H9 (cell line): ENCODE measurements around the gene PANX2. TPM values are rescaled to one million over a fixed set of nuclear protein-coding genes. Genes with fewer than 3 reads are reported as not detected.

Experiments used
- DNase-seq: peaks from one replicate; pipeline ENCODE4 v3.0.0-alpha.2; 2017
- H2AFZ ChIP-seq: one replicate; pipeline ENCODE4 v1.6.1; 2013; ENCODE audit warnings: mild to moderate bottlenecking, low read length, control low read depth, moderate library complexity
- H2AK5ac ChIP-seq: 2 replicates; pipeline ENCODE4 v1.6.1; 2013; ENCODE audit warnings: low read length, control low read depth, mixed read lengths; ENCODE audit not compliant: insufficient read length
- H2BK120ac ChIP-seq: one replicate; pipeline ENCODE4 v1.6.1; 2013; ENCODE audit warnings: low read depth, mild to moderate bottlenecking, low read length, control low read depth, inconsistent platforms; ENCODE audit not compliant: poor library complexity, severe bottlenecking
- H2BK12ac ChIP-seq: 2 replicates; pipeline ENCODE4 v1.6.1; 2013; ENCODE audit warnings: low read length, control low read depth, mixed read lengths, low read depth; ENCODE audit not compliant: insufficient read length
- H2BK15ac ChIP-seq: 2 replicates; pipeline ENCODE4 v1.6.1; 2013; ENCODE audit warnings: low read depth, low read length, control low read depth
- H2BK20ac ChIP-seq: one replicate; pipeline ENCODE4 v1.6.1; 2013; ENCODE audit warnings: low read depth, mild to moderate bottlenecking, low read length, control low read depth, inconsistent platforms; ENCODE audit not compliant: poor library complexity, severe bottlenecking
- H2BK5ac ChIP-seq: 2 replicates; pipeline ENCODE4 v1.6.1; 2013; ENCODE audit warnings: low read length, control low read depth, mixed read lengths; ENCODE audit not compliant: insufficient read length
- H3K14ac ChIP-seq: 2 replicates; pipeline ENCODE4 v1.6.1; 2013; ENCODE audit warnings: low read length, control low read depth; ENCODE audit not compliant: insufficient read depth
- H3K18ac ChIP-seq: 2 replicates; pipeline ENCODE4 v1.6.1; 2013; ENCODE audit warnings: low read depth, mild to moderate bottlenecking, mixed read lengths, low read length, control low read depth; ENCODE audit not compliant: insufficient read length
- H3K23ac ChIP-seq: 2 replicates; pipeline ENCODE4 v1.6.1; 2013; ENCODE audit warnings: low read length, control low read depth, mixed read lengths, low read depth; ENCODE audit not compliant: insufficient read length
- H3K23me2 ChIP-seq: 2 replicates; pipeline ENCODE4 v1.6.1; 2013; ENCODE audit warnings: low read depth, mild to moderate bottlenecking, mixed read lengths, low read length, control low read depth; ENCODE audit not compliant: insufficient read length, poor library complexity, severe bottlenecking
- H3K27ac ChIP-seq: 2 replicates; pipeline ENCODE4 v1.5.1; 2013; ENCODE audit warnings: low read length, control low read depth, mixed read lengths, low read depth; ENCODE audit not compliant: insufficient read length
- H3K27me3 ChIP-seq: 2 replicates; pipeline ENCODE4 v1.6.1; 2013; ENCODE audit warnings: low read length, control low read depth, inconsistent platforms; ENCODE audit not compliant: insufficient read depth
- H3K4ac ChIP-seq: 2 replicates; pipeline ENCODE4 v1.6.1; 2013; ENCODE audit warnings: low read depth, mild to moderate bottlenecking, control low read depth, inconsistent platforms, low read length, moderate library complexity
- H3K4me1 ChIP-seq: 2 replicates; pipeline ENCODE4 v1.6.1; 2013; ENCODE audit warnings: low read length, control low read depth, inconsistent platforms; ENCODE audit not compliant: insufficient read depth
- H3K4me2 ChIP-seq: 2 replicates; pipeline ENCODE4 v1.6.1; 2013; ENCODE audit warnings: low read length, control low read depth, mixed read lengths; ENCODE audit not compliant: insufficient read length, insufficient read depth
- H3K56ac ChIP-seq: 2 replicates; pipeline ENCODE4 v1.6.1; 2013; ENCODE audit warnings: low read depth, mild to moderate bottlenecking, mixed read lengths, low read length, control low read depth; ENCODE audit not compliant: insufficient read length
- H3K79me1 ChIP-seq: 2 replicates; pipeline ENCODE4 v1.6.1; 2013; ENCODE audit warnings: low read depth, mild to moderate bottlenecking, moderate library complexity, low read length, control low read depth, inconsistent platforms; ENCODE audit not compliant: insufficient read depth, poor library complexity, severe bottlenecking
- H3K79me2 ChIP-seq: 2 replicates; pipeline ENCODE4 v1.6.1; 2013; ENCODE audit warnings: low read length, control low read depth, inconsistent platforms; ENCODE audit not compliant: insufficient read depth
- H3K9ac ChIP-seq: 2 replicates; pipeline ENCODE4 v1.6.1; 2013; ENCODE audit warnings: low read length, control low read depth, mixed read lengths; ENCODE audit not compliant: insufficient read length; ENCODE audit errors: extremely low read depth
- H3K9me3 ChIP-seq: one replicate; pipeline ENCODE4 v1.6.1; 2013; ENCODE audit warnings: low read depth, low read length, inconsistent platforms; ENCODE audit not compliant: control insufficient read depth
- H3T11ph ChIP-seq: one replicate; pipeline ENCODE4 v1.6.1; 2013; ENCODE audit warnings: mild to moderate bottlenecking, low read length, control low read depth, inconsistent platforms
- H4K20me1 ChIP-seq: one replicate; pipeline ENCODE4 v1.6.1; 2013; ENCODE audit not compliant: control insufficient read depth, insufficient read length, insufficient read depth
- H4K5ac ChIP-seq: 2 replicates; pipeline ENCODE4 v1.6.1; 2013; ENCODE audit warnings: low read depth, mild to moderate bottlenecking, mixed read lengths, low read length, control low read depth; ENCODE audit not compliant: insufficient read length
- H4K8ac ChIP-seq: replicated peaks from 2 replicates; pipeline ENCODE4 v1.6.1; 2013; ENCODE audit warnings: low read length, control low read depth, mixed read lengths, low read depth; ENCODE audit not compliant: insufficient read length
- H4K91ac ChIP-seq: 2 replicates; pipeline ENCODE4 v1.6.1; 2013; ENCODE audit warnings: low read depth, mild to moderate bottlenecking, moderate library complexity, mixed read lengths, low read length, control low read depth; ENCODE audit not compliant: insufficient read length
- H3K27ac Mint-ChIP-seq, 3 experiments: 2 replicates in 2 of 3; 3 replicates in 1 of 3; pipeline ENCODE4 v1.8.0; 2020 to 2021; ENCODE audit warnings: mixed read lengths in 3 of 3, mild to moderate bottlenecking in 1 of 3, moderate library complexity in 1 of 3
- H3K27me3 Mint-ChIP-seq: 2 replicates; pipeline ENCODE4 v1.8.0; 2021; ENCODE audit warnings: low read depth, mild to moderate bottlenecking, moderate library complexity, mixed read lengths
- H3K36me3 Mint-ChIP-seq, 3 experiments: 2 replicates in 2 of 3; 3 replicates in 1 of 3; pipeline ENCODE4 v1.8.0; 2020 to 2021; ENCODE audit warnings: low read depth in 3 of 3, mixed read lengths in 3 of 3; ENCODE audit not compliant: insufficient read depth in 1 of 3
- H3K4me1 Mint-ChIP-seq, 2 experiments: 2 replicates each; pipeline ENCODE4 v1.8.0; 2020; ENCODE audit warnings: mixed read lengths in 2 of 2
- H3K4me3 Mint-ChIP-seq, 2 experiments: 2 replicates in 1 of 2; 3 replicates in 1 of 2; pipeline ENCODE4 v1.8.0; 2020 to 2021; ENCODE audit warnings: mild to moderate bottlenecking in 2 of 2, mixed read lengths in 2 of 2, moderate library complexity in 1 of 2
- H3K9me3 Mint-ChIP-seq, 2 experiments: 2 replicates in 1 of 2; 3 replicates in 1 of 2; pipeline ENCODE4 v1.8.0; 2020; ENCODE audit warnings: mild to moderate bottlenecking in 2 of 2, mixed read lengths in 2 of 2, moderate library complexity in 1 of 2
- CTCF ChIP-seq: fragments of 200-600 bp; sonication (generic); conservative IDR thresholded peaks from 3 replicates; pipeline ENCODE4 v1.8.0; 2021; ENCODE audit warnings: antibody characterized with exemption, mild to moderate bottlenecking
- WGBS: extraction: QIAGEN DNeasy Blood & Tissue Kit; methylation state at CpG from one replicate; pipeline ENCODE4 v1.1.7; 2013; ENCODE audit warnings: missing lambda C conversion rate, low lambda C conversion rate, mixed read lengths; ENCODE audit not compliant: insufficient read length; ENCODE audit errors: extremely low coverage; 5-methylcytosine and 5-hydroxymethylcytosine counted together
- total RNA-seq: library from RNA; stranded (reverse); gene quantifications from 2 replicates; pipeline ENCODE4 v1.2.1, GENCODE V29; 2021

Gene PANX2
- total RNA-seq, 1 experiment from 2014 or later = 8.0 TPM

- H3K9ac ChIP-seq = no peak overlapping the region
- H3K4me2 ChIP-seq = peak overlapping the region; percentile 46
- peak overlapping the region; percentile 61 to 77; a peak in 4 of 5 replicates for H3K4me3 Mint-ChIP-seq
Observed at GRCh38 chr22:50199251-50199721, 28.8 kb downstream of the PANX2 start.

More at GRCh38 chr22:50199251-50199721, 28.8 kb downstream of the PANX2 start:
- Histone ChIP-seq H2AFZ (no peak overlapping the region), H3K23me2 (peaks cover 13% of the 10 kb centered on the region), H2BK12ac (no peak overlapping the region), H4K91ac (no peak overlapping the region), H4K8ac (no peak overlapping the region), H3K9me3 (no peaks in the 10 kb centered on the region), H4K5ac (no peak overlapping the region), H3K27ac (no peak overlapping the region), H3K14ac (no peak overlapping the region; the same call in 1 of the 2 replicates), H3K56ac (no peak overlapping the region), H2BK20ac (no peak overlapping the region), H3T11ph (no peak overlapping the region), H3K4me1 (no peaks in the 10 kb centered on the region), H2BK5ac (no peak overlapping the region), H3K79me1 (no peaks in the 10 kb centered on the region), H3K18ac (no peak overlapping the region), H3K23ac (no peak overlapping the region), H2BK15ac (0 out of 2 replicates have a peak overlapping the region, but pooled peaks have one; percentile 76), H2BK120ac (no peak overlapping the region), H3K79me2 (no peaks in the 10 kb centered on the region), H2AK5ac (no peak overlapping the region), H3K27me3 (no peaks in the 10 kb centered on the region), H4K20me1 (peaks cover 3% of the 10 kb centered on the region), H3K4ac (no peak overlapping the region)
- Mint-ChIP-seq H3K27me3 (no peaks in the 10 kb centered on the region), H3K9me3 (peaks cover 5 to 6% of the 10 kb centered on the region in 2 experiments; a peak in 3 of 5 replicates), H3K27ac (peak overlapping the region in 2 of 3 experiments; percentile 75 to 78; a peak in 2 of 7 replicates), H3K4me1 (peaks cover 10 to 11% of the 10 kb centered on the region in 2 experiments), H3K36me3 (peaks cover 16 to 35% (median 24%) of the 10 kb centered on the region in 3 experiments)
- WGBS = no CpG with 5 or more reads among the region's 18 CpGs
- DNase-seq = no peak
- no peak for TF ChIP-seq CTCF
